Testis (tissue), 2 donors: ENCODE measurements around the gene RBBP8NL.

Source experiments
- CTCF ChIP-seq, 3 experiments: fragments of 450-650 bp in 2 of 3; fragments of 200-600 bp in 1 of 3; sonication (generic) in 1 of 3; IDR thresholded peaks; one replicate each; pipeline ENCODE4 v1.5.1; 2016 to 2019; ENCODE audit warnings: antibody characterized with exemption in 3 of 3, mild to moderate bottlenecking in 2 of 3, moderate library complexity in 1 of 3
- POLR2A ChIP-seq: fragments of 450-650 bp; IDR thresholded peaks from one replicate; pipeline ENCODE4 v1.6.1; 2017; ENCODE audit warnings: antibody characterized with exemption, mild to moderate bottlenecking, moderate library complexity

GRCh38 chr20:62409086-62409853 is 18.1 kb downstream of the RBBP8NL start:
- TF ChIP-seq POLR2A (no peak), CTCF (IDR thresholded peaks at IDR 0.05) (no peak)
